ENCODE results near the gene SLC25A3.

DNA sequence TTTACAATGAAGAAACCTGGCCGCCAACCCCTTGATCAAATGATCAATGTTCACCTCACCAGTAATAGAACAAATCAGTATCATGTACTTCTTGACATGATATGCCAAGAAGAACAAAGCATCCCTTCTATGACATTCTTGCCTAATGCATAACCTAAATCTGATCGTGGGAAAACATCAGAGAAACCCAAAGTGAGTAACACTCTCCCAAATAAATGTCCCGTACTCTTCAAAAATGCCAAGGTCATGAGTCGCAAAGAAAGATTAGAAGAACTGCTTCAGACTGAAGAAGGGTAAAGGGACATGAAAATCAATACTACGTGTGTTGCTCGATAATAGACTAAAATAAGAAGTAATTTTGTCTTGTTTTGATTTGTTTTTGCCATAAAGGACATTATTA, 11.4 kb upstream of the SLC25A3 start:
- TF ChIP-seq CTCF (IDR thresholded peaks at IDR 0.05) (no peak), EZH2 (IDR thresholded peaks at IDR 0.05; ENCODE audit: borderline replicate concordance, insufficient read depth, low read depth, low read length, poor library complexity, severe bottlenecking) (no peak)
